GM12891 (cell line): Measurements from ENCODE around the gene PTPRCAP.

Experiments used
- POU2F2 ChIP-seq: IDR thresholded peaks from 2 replicates; pipeline ENCODE4 v1.6.1; 2011; ENCODE audit warnings: low read depth, mild to moderate bottlenecking, control low read depth, low read length, moderate library complexity
- TAF1 ChIP-seq: IDR thresholded peaks from 2 replicates; pipeline ENCODE4 v1.6.1; 2011; ENCODE audit warnings: low read depth, low read length, control low read depth

DNA sequence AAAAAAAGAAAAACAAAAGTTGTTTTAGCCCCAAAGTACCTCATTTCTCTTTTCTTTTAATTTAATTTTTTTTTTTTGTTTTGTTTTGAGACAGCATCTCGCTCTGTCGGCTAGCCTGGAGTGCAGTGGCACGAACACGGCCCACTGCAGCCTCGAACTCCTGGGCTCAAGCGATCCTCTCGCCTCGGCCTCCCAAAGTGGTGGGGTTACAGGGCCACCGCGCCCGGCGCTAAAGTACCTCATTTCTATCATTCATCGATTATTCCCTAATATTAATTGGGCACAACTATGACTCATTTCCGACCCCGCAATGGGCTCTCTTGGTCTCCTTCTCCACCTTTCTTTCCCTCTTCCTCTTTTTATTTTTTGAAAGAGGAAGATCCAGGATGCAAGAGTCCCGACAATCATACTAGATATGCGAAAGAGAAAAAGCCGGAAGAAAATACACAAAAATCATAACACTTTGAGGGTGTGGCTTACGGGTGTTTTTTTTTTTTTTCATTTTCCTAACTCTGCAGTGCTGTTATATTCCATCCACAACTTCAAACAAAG is 44.9 kb upstream of the PTPRCAP start:
- TF ChIP-seq TAF1 (no peak), POU2F2 (no peak)
